Caco-2 (cell line): Measurements from ENCODE around the gene TMEM45B. TPM values are rescaled to one million over a fixed set of nuclear protein-coding genes. Genes with fewer than 3 reads are reported as not detected.
A peak's percentile ranks its signal among the peaks of the same experiment; 100 is the strongest.

Source experiments
- BruUV-seq: library from RNA; stranded (reverse); fragments of 400-500 nt; replicated peaks from 2 replicates; lab custom pipeline; 2021; lab: Mats Ljungman, UMichigan
- CTCF ChIA-PET: fragments of 300-600 bp; sonication (Branson Sonifier 250); formaldehyde crosslinking; loops from one replicate; lab custom pipeline; 2022; ENCODE audit warnings: antibody characterized with exemption; lab: Charles Lee
- POLR2A ChIA-PET: fragments of 300-600 bp; sonication (Branson Sonifier 250); formaldehyde crosslinking; loops from one replicate; lab custom pipeline; 2022; ENCODE audit warnings: antibody characterized with exemption; lab: Charles Lee
- DNase-seq, 2 experiments: peaks; one replicate each; pipeline versions ENCODE4 v3.0.0 to v3.0.0-alpha.2; 2020 to 2022
- H3K27me3 ChIP-seq: replicated peaks from 2 replicates; pipeline ENCODE4 v1.6.0; 2011; ENCODE audit warnings: low read length; ENCODE audit not compliant: control insufficient read depth, insufficient read depth
- H3K36me3 ChIP-seq: 2 replicates; pipeline ENCODE4 v1.5.1; 2011; ENCODE audit warnings: low read length; ENCODE audit not compliant: control insufficient read depth, insufficient read depth
- H3K4me1 ChIP-seq: fragments of 250-450 bp; sonication (Bioruptor Pico); 2 replicates; pipeline ENCODE4 v1.5.1; 2020; ENCODE audit warnings: mild to moderate bottlenecking
- H3K4me3 ChIP-seq: 2 replicates; pipeline ENCODE4 v1.5.1; 2011; ENCODE audit warnings: low read depth, mild to moderate bottlenecking, control low read depth, low read length
- H3K9me3 ChIP-seq: fragments of 250-450 bp; sonication (Bioruptor Pico); 2 replicates; pipeline ENCODE4 v1.5.1; 2020; ENCODE audit warnings: mild to moderate bottlenecking, moderate library complexity
- H3K27ac Mint-ChIP-seq: one replicate; pipeline ENCODE4 v1.8.0; 2022; ENCODE audit warnings: mixed read lengths; ENCODE audit not compliant: unreplicated experiment
- H3K27me3 Mint-ChIP-seq: one replicate; pipeline ENCODE4 v1.8.0; 2022; ENCODE audit warnings: mixed read lengths; ENCODE audit not compliant: insufficient read depth, unreplicated experiment
- H3K36me3 Mint-ChIP-seq: one replicate; pipeline ENCODE4 v1.8.0; 2022; ENCODE audit warnings: mild to moderate bottlenecking, mixed read lengths; ENCODE audit not compliant: insufficient read depth, unreplicated experiment
- H3K4me1 Mint-ChIP-seq: one replicate; pipeline ENCODE4 v1.8.0; 2022; ENCODE audit warnings: low read depth, mixed read lengths; ENCODE audit not compliant: unreplicated experiment
- H3K4me3 Mint-ChIP-seq: one replicate; pipeline ENCODE4 v1.8.0; 2022; ENCODE audit warnings: mild to moderate bottlenecking, moderate library complexity, mixed read lengths; ENCODE audit not compliant: unreplicated experiment
- H3K9me3 Mint-ChIP-seq: one replicate; pipeline ENCODE4 v1.8.0; 2022; ENCODE audit warnings: mixed read lengths; ENCODE audit not compliant: unreplicated experiment
- CTCF ChIP-seq, 2 experiments: fragments of 200-600 bp in 1 of 2; IDR thresholded peaks; 1 replicate in 1 of 2; 2 replicates in 1 of 2; pipeline versions ENCODE4 v1.5.1 to v1.8.0; 2011 to 2022; ENCODE audit warnings: antibody characterized with exemption in 1 of 2, control low read depth in 1 of 2, inconsistent platforms in 1 of 2, low read depth in 1 of 2, low read length in 1 of 2, mild to moderate bottlenecking in 1 of 2, moderate library complexity in 1 of 2; ENCODE audit not compliant: insufficient read depth in 1 of 2, severe bottlenecking in 1 of 2, unreplicated experiment in 1 of 2
- intact Hi-C: fragments of 100-400 bp; cut with micrococcal nuclease; formaldehyde crosslinking; loops from one replicate; pipeline ENCODE4 v1.10.0; 2022; ENCODE audit not compliant: unreplicated experiment
- total RNA-seq: library from RNA; stranded (reverse); gene quantifications from 2 replicates; pipeline ENCODE4 v1.2.3, GENCODE V29; 2022

The TMEM45B gene
- total RNA-seq, 1 experiment from 2014 or later = 60.0 TPM

GRCh38 chr11:129854232-129854805 lies 38.7 kb downstream of the TMEM45B start:
- peaks cover 2% of the 10 kb centered on the region; the same call in 1 of the 2 replicates for H3K36me3 ChIP-seq
- intact Hi-C loops = no loop called here
- Mint-ChIP-seq H3K9me3 (no peaks in the 10 kb centered on the region), H3K4me3 (no peak overlapping the region), H3K27ac (peak overlapping the region; percentile 67), H3K4me1 (peaks cover 50% of the 10 kb centered on the region), H3K27me3 (no peaks in the 10 kb centered on the region), H3K36me3 (peaks cover 59% of the 10 kb centered on the region)
- no peak for TF ChIP-seq CTCF (IDR thresholded peaks at IDR 0.05; ENCODE audit: insufficient read depth in 1 of 2, low read depth in 1 of 2, low read length in 1 of 2, severe bottlenecking in 1 of 2, unreplicated experiment in 1 of 2)
- H3K9me3 ChIP-seq = no peaks in the 10 kb centered on the region
- ChIA-PET POLR2A (no interaction called here), CTCF (interaction anchor here (1.0 kb wide), 1 partner anchor 40 kb away, joined by 5 read pairs; no protein-coding TSS in a partner anchor)
- no TSS peak for BruUV-seq
- peak in 1 of 2 experiments; percentile 11 for DNase-seq
- H3K4me1 ChIP-seq = peaks cover 15% of the 10 kb centered on the region
- H3K4me3 ChIP-seq = no peak overlapping the region
- no peaks in the 10 kb centered on the region for H3K27me3 ChIP-seq

- TF ChIP-seq CTCF (IDR thresholded peaks at IDR 0.05; ENCODE audit: insufficient read depth in 1 of 2, low read depth in 1 of 2, low read length in 1 of 2, severe bottlenecking in 1 of 2, unreplicated experiment in 1 of 2) = no peak
- no peaks in the 10 kb centered on the region for H3K9me3 ChIP-seq
- peak overlapping the region; percentile 15 for H3K27ac Mint-ChIP-seq
- H3K4me3 ChIP-seq = no peak overlapping the region
- intact Hi-C loops = no loop called here
- POLR2A ChIA-PET = no interaction called here
- BruUV-seq = no TSS peak
- no peaks in the 10 kb centered on the region for H3K9me3 Mint-ChIP-seq
- H3K36me3 ChIP-seq = peaks cover 5% of the 10 kb centered on the region; the same call in 1 of the 2 replicates
- no peaks in the 10 kb centered on the region for H3K27me3 ChIP-seq
- peak in 1 of 2 experiments; percentile 29 for DNase-seq
- H3K36me3 Mint-ChIP-seq = peaks cover 67% of the 10 kb centered on the region
- no peak overlapping the region for H3K4me3 Mint-ChIP-seq
- H3K27me3 Mint-ChIP-seq = no peaks in the 10 kb centered on the region
- CTCF ChIA-PET = no interaction called here
- peaks cover 9% of the 10 kb centered on the region for H3K4me1 ChIP-seq
- peaks cover 48% of the 10 kb centered on the region for H3K4me1 Mint-ChIP-seq
Observed at GRCh38 chr11:129855086-129855485, 39.4 kb downstream of the TMEM45B start.

GRCh38 chr11:129856036-129856435 lies 40.4 kb downstream of the TMEM45B start:
- Mint-ChIP-seq H3K9me3 (no peaks in the 10 kb centered on the region), H3K4me3 (no peak overlapping the region), H3K4me1 (peaks cover 40% of the 10 kb centered on the region), H3K36me3 (peaks cover 76% of the 10 kb centered on the region), H3K27ac (peak overlapping the region; percentile 15), H3K27me3 (no peaks in the 10 kb centered on the region)
- ChIA-PET POLR2A (no interaction called here), CTCF (interaction anchor here (0.8 kb wide), 1 partner anchor 26 kb away, joined by 3 read pairs; no protein-coding TSS in a partner anchor)
- Histone ChIP-seq H3K4me1 (peaks cover 12% of the 10 kb centered on the region), H3K4me3 (no peak overlapping the region), H3K36me3 (peaks cover 5% of the 10 kb centered on the region; the same call in 1 of the 2 replicates), H3K27me3 (no peaks in the 10 kb centered on the region), H3K9me3 (no peaks in the 10 kb centered on the region)
- TF ChIP-seq CTCF (IDR thresholded peaks at IDR 0.05; ENCODE audit: insufficient read depth in 1 of 2, low read depth in 1 of 2, low read length in 1 of 2, severe bottlenecking in 1 of 2, unreplicated experiment in 1 of 2) = no peak
- intact Hi-C loops = no loop called here
- peak in 1 of 2 experiments; percentile 26 for DNase-seq
- no TSS peak for BruUV-seq
